NCI-H2107 (cell line): ENCODE measurements around the gene UBE2L3.

Experiments used
- DNase-seq: peaks from one replicate; lab custom pipeline; 2025; lab: John Stamatoyannopoulos, UW

The UBE2L3 gene

DNA sequence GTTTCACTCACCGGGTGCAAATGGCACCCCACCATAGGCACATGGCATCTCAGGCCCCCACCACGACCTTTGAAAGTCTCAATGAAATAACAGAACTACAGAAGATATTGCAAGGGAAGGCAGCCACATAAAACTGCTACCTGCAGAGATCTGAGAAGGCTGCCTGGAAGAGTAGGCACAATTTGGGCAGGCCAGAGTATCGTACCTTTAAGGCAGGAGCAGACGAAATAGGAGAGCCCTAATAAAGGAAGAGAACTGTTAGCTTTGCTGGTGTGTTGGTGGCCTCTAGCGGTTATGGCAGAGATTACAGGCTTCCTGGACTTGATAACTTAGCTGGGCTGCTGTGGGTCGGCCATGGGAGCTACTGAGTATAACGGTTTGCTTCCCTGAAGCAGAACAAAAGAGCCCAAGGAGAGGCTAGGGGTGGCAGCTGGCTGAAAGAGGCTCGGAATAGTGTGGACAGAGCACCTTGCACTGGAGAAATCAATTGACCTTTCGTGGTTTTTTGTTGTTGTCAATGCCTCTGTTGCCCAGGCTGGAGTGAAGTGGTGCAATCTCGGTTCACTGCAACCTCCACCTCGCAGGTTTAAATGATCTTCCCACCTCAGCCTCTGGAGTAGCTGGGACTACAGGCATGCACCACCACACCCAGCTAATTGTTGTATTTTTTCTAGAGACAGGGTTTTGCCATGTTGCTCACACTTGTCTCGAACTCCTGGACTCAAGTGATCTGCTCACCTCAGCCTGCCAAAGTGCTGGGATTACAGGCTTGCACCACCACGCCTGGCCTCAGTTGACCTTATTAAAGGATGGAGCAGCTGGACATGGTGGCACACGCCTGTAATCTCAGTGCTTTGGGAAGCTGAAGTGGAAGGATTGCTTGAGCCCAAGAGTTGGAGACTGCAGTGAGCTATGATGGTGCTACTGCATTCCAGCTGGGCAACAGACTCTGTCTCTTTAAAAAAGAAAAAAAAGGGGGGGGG is 79.4 kb downstream of the UBE2L3 start:
- DNase-seq, result peak; percentile 55

DNA sequence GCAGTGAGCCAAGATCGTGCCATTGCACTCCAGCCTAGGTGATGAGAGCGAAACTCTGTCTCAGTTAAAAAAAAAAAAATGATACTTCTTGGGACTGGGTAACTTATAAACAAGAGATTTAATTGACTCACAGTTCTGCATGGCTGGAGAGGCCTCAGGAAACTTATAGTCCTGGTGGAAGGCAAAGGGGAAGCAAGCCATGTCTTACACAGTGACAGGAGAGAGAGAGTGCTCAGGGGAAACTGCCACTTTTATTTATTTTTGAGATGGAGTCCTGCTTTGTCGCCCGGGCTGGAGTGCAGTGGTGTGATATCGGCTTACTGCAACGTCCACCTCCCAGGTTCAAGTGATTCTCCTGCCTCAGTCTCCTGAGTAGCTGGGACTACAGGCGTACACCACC is 82.8 kb downstream of the UBE2L3 start:
- DNase-seq, result no peak

DNA sequence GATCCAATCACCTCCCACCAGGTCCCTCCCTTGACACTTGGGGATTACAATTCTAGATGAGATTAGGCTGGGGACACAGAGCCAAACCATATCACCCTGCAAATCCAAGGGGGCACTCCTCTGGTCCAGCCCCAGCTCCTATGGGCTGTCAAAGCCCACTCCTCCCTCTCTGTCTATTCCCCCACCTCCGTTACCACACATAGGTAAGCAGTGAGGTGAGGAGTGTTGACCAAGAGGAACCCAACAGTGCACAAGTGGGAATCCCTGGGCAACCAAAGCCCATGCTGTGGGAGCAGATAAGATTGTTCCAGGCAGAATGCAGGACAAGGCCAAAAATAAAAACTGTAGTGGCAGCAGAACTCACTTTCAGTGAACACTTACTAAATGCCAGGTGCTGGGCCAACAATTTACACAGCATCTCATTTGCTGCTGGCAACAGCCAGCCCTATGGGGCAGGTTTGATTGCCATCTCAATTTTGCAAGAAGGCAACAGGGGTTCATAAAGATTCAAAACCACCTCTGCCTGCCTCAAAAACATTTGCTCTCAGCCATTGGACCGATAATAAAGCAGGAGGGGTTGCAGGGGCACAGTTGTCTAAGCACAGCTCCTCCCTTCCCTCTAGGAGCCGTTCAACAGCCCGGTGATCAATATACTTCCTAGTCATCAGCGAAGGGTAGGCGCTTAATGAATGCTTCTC is 83.5 kb downstream of the UBE2L3 start:
- no peak for DNase-seq

DNA sequence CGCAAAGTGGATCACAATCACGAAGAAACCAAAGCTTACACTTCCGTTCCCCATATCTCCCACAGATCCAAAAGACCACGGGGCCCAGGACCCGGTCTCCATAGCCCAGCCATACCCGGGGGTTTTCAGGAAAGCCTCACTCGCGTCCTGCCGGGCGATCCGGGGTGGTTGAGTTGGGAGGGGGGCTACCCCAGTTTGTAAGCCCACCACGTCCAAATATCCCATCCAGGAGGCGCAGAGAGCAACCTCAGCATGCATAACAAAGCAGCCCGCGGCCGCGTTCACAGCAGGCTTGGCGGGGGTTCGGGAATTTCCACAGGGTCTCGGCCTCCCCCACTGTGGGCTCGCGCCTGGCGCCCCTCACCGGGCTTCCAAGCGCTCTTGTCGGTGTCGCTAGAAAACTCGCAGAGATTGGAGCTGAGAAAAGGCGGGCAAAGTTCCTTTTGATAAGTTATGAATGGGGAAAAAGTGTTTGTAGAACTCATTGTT is 84.1 kb downstream of the UBE2L3 start:
- DNase-seq, result no peak

DNA sequence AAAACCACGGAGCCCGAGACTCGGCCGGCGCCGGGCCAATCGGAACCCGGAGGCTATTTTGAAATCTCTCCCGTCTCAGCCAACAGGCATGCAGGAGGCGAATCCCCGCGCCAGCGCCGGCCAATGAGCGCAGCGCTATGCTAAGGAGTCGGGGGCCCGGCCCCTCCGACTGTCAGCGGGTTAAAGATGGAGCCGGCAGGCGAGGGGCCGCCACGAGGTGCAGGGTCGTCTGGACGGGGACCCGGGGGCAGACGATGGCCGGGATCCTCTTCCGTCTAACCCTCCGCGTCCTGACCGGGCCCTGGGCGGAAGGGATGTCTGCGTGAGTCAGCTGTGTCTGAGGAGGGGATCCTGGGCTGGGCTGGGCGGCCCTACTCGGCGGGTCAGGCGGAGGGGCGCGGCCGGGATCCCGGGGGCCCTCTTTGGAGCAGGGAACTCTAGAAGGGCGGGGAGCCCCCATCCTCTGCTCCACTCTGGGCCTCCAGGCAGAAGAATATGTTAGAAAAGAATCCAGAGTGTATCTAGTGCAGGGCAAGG is 84.6 kb downstream of the UBE2L3 start:
- peak; percentile 74 for DNase-seq

DNA sequence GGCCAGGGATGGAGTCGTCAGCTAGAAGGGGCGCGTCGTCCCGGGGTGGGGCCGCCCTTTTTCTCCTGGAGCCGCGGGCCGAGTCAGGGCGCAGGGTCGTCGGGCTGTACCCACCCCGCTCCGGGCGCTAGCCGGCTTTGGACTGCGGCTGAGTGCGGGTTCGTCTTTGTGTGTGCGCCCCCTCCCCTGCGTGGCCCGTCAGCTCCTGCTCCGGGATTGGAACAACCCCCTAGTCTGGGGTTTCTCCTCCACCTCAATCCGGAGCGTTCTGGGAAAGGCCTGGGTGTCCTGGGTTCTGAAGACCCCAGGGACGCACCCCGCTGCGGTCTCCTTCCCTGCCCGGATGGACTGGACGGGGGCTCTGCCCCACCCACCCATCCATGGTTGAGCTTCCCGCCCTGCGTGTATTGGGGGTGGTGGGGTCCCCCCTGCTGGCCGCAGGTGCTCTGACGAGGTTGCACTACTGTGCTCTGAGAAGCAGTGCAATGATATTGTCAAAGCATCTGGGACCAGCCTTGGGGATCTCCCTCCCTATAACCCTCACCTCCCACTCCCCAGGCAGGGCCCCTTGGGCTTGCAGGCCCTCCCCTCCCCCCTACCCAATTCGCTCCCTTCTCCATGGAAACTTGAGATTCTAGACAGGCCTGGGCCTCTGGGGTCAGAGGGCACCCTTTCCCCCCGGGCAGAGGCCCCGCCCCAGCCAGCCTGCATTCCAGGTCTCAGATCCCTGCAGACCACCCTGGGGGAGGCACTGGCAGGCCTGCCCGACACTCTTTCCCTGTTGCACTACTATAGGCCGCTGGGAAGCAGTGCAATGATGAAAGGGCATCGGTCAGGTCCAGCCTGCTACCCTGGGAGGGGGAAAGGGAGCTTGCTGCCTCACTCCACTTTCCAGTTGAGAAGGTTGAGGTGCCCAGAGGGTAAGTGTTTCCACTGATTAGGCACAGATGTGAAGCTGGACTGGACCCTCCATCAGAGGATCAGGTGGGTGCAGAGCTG is 85.3 kb downstream of the UBE2L3 start:
- no peak for DNase-seq

DNA sequence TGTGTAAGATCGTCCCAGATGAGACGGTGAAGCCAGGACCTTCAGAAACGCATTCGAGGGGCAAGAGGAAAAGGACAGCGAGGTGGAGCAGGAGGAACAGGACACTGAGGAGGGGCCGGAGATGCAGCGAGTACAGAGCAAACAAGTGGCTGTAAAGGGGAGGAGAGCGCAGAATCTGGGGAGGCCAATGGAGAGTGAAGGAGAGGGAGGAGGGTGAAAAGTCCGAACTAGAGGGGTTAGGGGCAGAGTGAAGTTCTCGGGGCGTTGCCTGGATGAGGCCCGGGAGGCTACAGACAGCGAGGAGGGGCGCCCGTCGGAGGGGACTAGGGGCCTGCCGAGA is 89.5 kb downstream of the UBE2L3 start:
- no peak for DNase-seq

DNA sequence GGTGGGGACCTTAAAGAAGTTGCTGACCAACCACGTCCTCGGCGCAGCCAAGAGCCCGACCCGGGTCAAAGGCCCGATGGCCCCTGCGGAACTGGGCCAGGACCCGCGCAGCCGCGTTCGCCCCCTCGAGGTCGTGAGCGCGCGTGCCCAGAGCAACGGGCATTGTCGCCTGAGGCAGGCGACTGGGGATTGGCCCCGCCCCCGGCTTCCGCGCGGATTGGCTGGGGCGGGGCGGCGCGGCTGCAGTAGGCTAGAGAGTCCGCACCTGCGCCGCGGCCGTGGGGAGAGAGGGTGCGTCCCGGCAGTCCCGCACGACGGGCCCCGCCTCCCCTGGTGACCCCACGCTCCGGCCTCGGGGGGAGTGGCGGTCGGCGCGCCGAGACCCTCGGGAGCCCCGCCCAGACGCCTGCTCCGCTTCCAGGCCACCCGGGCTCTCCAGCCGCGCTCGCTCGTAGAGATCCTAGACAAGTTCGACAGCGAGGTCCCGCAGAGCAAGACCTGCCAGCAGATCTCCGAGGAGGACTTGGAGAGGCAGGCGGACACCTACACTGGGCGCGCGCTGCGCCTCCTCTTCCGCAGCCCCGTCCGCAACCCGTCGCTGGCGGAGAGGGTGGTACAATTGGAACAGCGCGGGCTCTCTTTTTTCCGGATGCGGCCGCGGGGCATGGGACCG is 90.0 kb downstream of the UBE2L3 start:
- DNase-seq, result peak; percentile 62

DNA sequence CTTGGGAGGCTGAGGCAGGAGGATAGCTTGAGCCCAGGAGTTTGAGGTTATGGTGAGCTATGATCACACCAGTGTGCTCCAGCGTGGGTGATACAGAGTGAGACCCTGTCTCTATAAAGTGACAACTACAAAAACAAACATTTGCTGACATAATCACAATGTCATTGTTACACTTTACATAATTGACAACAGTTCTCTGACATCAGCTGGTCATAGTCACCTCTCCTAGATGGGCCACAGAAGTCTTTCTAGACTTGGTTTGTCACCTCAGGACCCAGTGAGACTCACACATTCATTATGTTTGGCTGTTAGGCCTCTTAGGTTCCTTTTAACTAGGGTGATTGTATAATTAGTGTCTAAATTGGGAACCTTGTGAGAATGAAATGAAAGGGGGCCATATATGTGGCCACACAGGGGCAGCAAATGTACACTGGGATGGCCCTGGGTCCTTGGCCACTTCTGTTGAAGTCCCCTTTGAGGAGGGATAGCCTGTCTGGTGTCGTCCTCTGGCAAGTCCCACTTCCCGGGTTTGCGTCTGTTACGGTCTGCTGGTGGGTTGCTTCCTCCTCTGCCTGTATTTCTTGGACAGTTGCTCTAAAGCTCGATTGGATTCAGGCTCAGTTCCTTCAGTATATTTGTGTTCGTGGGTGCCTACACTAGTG is 92.5 kb downstream of the UBE2L3 start:
- no peak for DNase-seq

DNA sequence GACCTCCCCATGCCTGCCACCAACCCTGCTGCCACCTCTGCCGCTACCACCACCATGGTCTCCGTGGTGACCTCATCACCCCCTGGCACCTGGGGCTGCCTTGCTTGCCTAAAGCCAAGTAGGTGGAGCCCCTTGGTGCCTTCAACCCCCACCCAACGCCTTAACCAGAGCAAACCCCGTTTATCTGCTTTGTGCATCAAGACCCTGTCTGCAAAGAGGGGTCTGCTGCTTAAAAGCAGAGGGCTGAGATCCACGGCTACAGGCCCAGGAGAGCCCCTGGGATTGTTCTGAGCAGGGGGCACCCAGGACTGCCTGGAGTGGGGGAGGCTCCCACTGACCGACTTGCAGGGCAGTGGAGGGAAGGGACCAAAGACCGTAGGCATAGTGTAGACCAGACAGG is 93.4 kb downstream of the UBE2L3 start:
- no peak for DNase-seq

DNA sequence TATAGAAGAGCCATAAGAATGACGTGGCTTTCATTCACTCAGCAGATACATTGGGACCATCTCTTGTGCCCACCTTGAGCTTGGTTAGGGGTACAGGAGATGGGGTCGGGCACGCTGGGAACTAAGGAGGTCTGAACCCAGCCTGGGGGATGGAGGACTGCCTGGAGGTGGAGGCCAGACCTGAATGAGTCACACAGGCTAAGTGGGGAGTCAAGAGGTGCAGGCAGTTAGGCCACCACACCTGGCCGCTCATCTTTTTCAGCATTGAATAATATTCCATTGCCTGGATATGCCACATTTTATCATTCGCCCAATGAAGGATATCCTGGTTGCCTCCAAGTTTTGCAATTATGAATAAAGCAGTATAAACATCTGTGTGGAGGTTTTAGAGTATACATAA is 94.5 kb downstream of the UBE2L3 start:
- DNase-seq, result no peak

DNA sequence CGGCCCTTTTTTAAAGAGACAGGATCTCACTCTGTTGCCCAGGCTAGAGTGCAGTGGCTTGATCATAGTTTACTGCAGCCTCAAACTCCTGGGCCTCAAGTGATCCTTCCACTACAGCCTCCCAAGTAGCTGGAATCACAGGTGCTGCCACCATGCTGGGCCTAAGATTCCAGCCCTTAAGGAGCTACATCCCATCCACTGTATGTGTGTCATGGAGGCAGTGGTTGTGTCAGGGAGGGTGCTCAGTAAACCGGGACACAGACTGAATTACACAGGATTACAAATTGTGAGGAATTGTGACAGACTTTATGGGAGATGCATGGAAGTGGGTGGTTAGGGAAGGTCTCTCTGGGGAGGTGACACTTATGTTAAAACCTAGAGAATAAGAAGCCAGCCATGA is 96.2 kb downstream of the UBE2L3 start:
- no peak for DNase-seq

DNA sequence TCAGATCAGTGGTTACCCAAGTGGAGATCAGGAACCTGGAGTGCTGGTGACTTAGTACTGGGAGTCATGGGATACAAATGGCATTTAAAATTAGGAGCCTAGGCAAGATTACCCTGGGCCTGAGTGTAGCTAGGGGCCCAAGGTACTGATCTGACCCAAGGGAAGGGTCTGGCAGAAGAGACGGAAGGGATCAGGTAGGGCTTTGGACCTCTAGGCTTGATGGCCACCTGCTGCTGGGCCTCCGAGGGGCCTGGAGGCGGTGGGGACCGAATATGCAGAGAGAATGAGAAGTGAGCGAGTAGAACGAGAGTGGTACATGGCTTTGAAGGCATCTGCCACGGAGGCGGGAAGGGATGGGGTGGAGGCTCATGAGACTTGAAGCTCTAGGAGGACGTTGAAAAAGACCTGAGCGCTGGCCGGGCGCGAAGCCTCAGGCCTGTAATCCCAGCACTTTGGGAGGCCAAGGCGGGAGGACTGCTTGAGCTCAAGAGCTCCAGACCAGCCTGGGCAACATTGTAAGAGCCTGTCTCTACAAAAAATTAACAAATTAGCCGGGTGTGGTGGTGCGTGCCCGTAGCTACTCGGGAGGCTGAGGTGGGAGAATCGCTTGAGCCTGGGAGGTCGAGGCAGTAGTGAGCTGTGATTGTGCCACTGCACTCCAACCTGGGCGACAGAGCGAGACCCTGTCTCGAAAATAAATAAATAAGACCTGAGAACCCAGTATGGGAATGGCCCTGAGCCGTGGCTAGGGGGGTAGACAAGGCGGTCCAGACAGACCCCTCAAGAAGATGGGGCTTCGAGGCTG is 97.7 kb downstream of the UBE2L3 start:
- no peak for DNase-seq

DNA sequence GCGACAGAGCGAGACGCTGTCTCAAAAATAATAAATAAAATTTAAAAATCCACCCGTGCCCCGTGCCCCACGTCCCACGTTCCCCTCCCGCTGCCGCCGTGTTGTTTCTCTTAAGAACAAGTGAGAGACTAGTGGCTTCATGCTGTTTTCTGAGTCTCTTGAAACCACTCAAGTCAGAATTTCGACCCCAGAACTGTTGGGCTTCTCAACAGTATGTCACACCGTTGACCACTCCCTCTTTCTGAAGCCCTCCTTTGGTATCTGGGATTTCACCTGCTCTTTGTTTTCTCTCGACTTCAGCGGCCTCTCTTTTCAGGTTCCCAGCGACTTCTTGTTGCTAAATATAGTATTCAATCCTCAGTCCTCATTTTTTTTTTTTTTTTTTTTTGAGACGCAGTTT is 99.3 kb downstream of the UBE2L3 start:
- no peak for DNase-seq

DNA sequence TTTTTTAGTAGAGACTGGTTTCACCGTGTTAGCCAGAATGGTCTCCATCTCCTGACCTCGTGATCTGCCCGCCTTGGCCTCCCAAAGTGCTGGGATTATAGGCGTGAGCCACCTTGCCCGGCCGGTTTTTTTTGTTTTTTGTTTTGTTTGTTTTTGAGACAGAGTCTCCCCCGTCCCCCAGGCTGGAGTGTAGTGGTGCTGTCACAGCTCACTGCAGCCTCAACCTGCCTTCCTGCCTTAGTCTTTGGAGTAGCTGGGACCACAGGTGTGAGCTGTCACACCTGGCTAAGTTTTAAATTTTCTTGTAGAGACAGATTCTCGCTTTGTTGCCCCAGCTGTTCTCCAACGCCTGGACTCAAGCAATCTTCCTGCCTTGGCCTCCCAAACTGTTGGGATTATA is 101.5 kb downstream of the UBE2L3 start:
- no peak for DNase-seq

DNA sequence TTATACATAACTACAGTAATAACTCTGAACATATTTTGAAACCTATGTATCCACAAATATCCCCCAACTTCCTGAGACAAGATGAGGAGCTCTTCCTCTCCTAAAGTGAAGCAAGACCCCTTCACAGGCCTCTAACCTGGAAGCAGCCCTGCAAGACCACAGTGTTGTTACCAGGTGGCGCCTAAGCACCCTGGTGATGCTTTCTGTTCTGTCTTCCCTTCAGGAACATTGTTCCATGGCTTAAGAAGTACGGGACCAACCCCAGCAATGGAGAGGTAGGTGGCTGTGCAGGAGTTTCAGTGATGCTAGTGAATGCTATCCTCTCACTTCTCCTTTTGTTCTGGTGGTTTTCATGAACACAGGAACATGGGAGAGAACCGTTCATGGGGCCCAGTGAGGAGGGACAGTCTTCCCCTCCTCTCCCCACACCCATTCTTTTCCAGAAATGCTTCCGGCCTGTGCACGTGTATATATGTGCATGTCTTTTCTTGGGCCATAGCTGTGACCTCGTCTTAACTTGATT is 104.7 kb downstream of the UBE2L3 start:
- DNase-seq, result no peak
